Smooth muscle cell (in vitro differentiated cells): ENCODE data around the gene KRT34. TPM values are rescaled to one million over a fixed set of nuclear protein-coding genes. Genes with fewer than 3 reads are reported as not detected.
"Not testable (repeated sequence)": the region's sequence is repeated elsewhere in the genome, so short reads cannot be mapped to it uniquely, and the experiment has no call there.

Experiments used
- DNase-seq: peaks from one replicate; lab custom pipeline; 2025; ENCODE audit not compliant: unreplicated experiment; lab: John Stamatoyannopoulos, UW
- H2AFZ ChIP-seq: fragments of 200-600 bp; sonication (generic); 2 replicates; pipeline ENCODE4 v1.6.0; 2016; ENCODE audit warnings: antibody characterized with exemption, low read depth, mild to moderate bottlenecking
- H3F3A ChIP-seq: fragments of 200-600 bp; sonication (generic); 2 replicates; pipeline ENCODE4 v1.6.0; 2017; ENCODE audit warnings: antibody characterized with exemption, low read depth
- H3K27ac ChIP-seq: fragments of 200-600 bp; sonication (generic); 2 replicates; pipeline ENCODE4 v1.5.1; 2016; ENCODE audit warnings: low read depth, mild to moderate bottlenecking
- H3K27me3 ChIP-seq: fragments of 200-600 bp; sonication (generic); 2 replicates; pipeline ENCODE4 v1.6.1; 2016; ENCODE audit warnings: low read depth, mild to moderate bottlenecking
- H3K36me3 ChIP-seq: fragments of 200-600 bp; sonication (generic); 2 replicates; pipeline ENCODE4 v1.5.1; 2016; ENCODE audit warnings: low read depth
- H3K4me1 ChIP-seq: fragments of 200-600 bp; sonication (generic); 2 replicates; pipeline ENCODE4 v1.5.1; 2016; ENCODE audit warnings: low read depth
- H3K4me2 ChIP-seq: fragments of 200-600 bp; sonication (generic); 2 replicates; pipeline ENCODE4 v1.6.0; 2016; ENCODE audit warnings: mild to moderate bottlenecking
- H3K4me3 ChIP-seq: fragments of 200-600 bp; sonication (generic); 2 replicates; pipeline ENCODE4 v1.5.1; 2016; ENCODE audit warnings: mild to moderate bottlenecking
- H3K79me2 ChIP-seq: fragments of 200-600 bp; sonication (generic); 2 replicates; pipeline ENCODE4 v1.6.0; 2016; ENCODE audit warnings: low read depth, mild to moderate bottlenecking
- H3K9ac ChIP-seq: fragments of 200-600 bp; sonication (generic); 2 replicates; pipeline ENCODE4 v1.6.0; 2016; ENCODE audit warnings: low read depth
- H3K9me3 ChIP-seq: fragments of 200-600 bp; sonication (generic); replicated peaks from 2 replicates; pipeline ENCODE4 v1.5.1; 2016; ENCODE audit warnings: low read depth
- H4K20me1 ChIP-seq: fragments of 200-600 bp; sonication (generic); 2 replicates; pipeline ENCODE4 v1.6.0; 2016; ENCODE audit warnings: low read depth
- CTCF ChIP-seq: fragments of 200-600 bp; sonication (generic); IDR thresholded peaks from 2 replicates; pipeline ENCODE4 v1.5.1; 2017; ENCODE audit warnings: borderline replicate concordance, mild to moderate bottlenecking, antibody characterized with exemption; ENCODE audit not compliant: insufficient read depth, poor library complexity, severe bottlenecking
- WGBS: methylation state at CpG from one replicate; pipeline ENCODE4 v1.1.7; 2016; ENCODE audit warnings: low lambda C conversion rate; 5-methylcytosine and 5-hydroxymethylcytosine counted together
- polyA plus RNA-seq: library from polyadenylated mRNA; unstranded; fragments of >200 nt; fragmentation: Nextera tagmentation; extraction: Ambion mirVana; gene quantifications from 2 replicates; pipeline ENCODE4 v1.2.1, GENCODE V29; 2016
- total RNA-seq: library from RNA; depleted of rRNA; stranded (reverse); fragments of >200 nt; gene quantifications from 2 replicates; pipeline ENCODE4 v1.2.3, GENCODE V29; 2014

The KRT34 gene
- total and polyA plus RNA-seq, 2 experiments from 2014 or later: 5.3 to 23.1 TPM

- no peak overlapping the region for H3K4me3 ChIP-seq
- no peak overlapping the region for H3K4me2 ChIP-seq
- no peaks in the 10 kb centered on the region for H3K79me2 ChIP-seq
- H3K9me3 ChIP-seq: no peaks in the 10 kb centered on the region
- no peaks in the 10 kb centered on the region for H3K36me3 ChIP-seq
- H3K9ac ChIP-seq: no peak overlapping the region
- no peak overlapping the region for H2AFZ ChIP-seq
- no peak overlapping the region for H3K27ac ChIP-seq
- H3F3A ChIP-seq: no peaks in the 10 kb centered on the region
- TF ChIP-seq CTCF: no peak
- DNase-seq: no peak
- no peaks in the 10 kb centered on the region for H3K4me1 ChIP-seq
- no peaks in the 10 kb centered on the region for H4K20me1 ChIP-seq
- 93% methylated on average over 1 of the region's 1 CpG for WGBS
- H3K27me3 ChIP-seq: no peaks in the 10 kb centered on the region
These were observed 1.6 kb upstream of the KRT34 start for GRCh38 chr17:41383690-41384089.

DNA sequence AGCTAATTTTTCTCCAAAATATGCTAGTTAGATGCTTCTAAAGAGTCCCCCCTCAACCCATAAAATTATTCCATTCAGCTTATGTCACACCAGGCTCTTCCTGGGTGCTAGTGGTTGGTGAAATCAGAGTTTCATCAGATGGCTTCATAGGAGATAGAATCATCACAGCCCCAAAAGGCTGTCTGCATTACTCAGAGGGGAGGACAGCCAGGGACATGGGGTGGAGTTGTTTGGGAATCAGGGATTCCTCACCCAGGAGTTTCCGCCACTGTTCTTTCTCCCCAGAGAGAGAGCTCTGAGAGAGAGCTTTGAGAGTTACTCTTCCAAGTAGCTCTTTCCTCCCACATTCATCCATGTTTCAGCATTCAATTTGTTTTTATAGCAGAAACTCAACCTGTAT is 288 bp upstream of the KRT34 start:
- DNase-seq: no peak
- no peaks in the 10 kb centered on the region for H3K36me3 ChIP-seq
- no peaks in the 10 kb centered on the region for H3F3A ChIP-seq
- TF ChIP-seq CTCF: no peak
- no peaks in the 10 kb centered on the region for H3K9me3 ChIP-seq
- H3K9ac ChIP-seq: no peak overlapping the region
- no peaks in the 10 kb centered on the region for H3K4me1 ChIP-seq
- no peak overlapping the region for H3K27ac ChIP-seq
- H4K20me1 ChIP-seq: no peaks in the 10 kb centered on the region
- WGBS: 82% methylated on average over 1 of the region's 1 CpG
- no peaks in the 10 kb centered on the region for H3K27me3 ChIP-seq
- H3K4me2 ChIP-seq: no peak overlapping the region
- H2AFZ ChIP-seq: no peak overlapping the region
- no peak overlapping the region for H3K4me3 ChIP-seq
- H3K79me2 ChIP-seq: no peaks in the 10 kb centered on the region

- not testable (repeated sequence) for H4K20me1 ChIP-seq, DNase-seq, H3K36me3 ChIP-seq, H3K9me3 ChIP-seq, H3K4me2 ChIP-seq, H3K4me3 ChIP-seq, H3K4me1 ChIP-seq, H3F3A ChIP-seq, H3K79me2 ChIP-seq, H3K27me3 ChIP-seq, H2AFZ ChIP-seq
- H3K9ac ChIP-seq: peak overlapping the region; percentile 44
- H3K27ac ChIP-seq: peak overlapping the region; percentile 78
- 42% methylated on average over 7 of the region's 7 CpGs for WGBS
These were observed 2.0 kb downstream of the KRT34 start for GRCh38 chr17:41380091-41380490.

DNA sequence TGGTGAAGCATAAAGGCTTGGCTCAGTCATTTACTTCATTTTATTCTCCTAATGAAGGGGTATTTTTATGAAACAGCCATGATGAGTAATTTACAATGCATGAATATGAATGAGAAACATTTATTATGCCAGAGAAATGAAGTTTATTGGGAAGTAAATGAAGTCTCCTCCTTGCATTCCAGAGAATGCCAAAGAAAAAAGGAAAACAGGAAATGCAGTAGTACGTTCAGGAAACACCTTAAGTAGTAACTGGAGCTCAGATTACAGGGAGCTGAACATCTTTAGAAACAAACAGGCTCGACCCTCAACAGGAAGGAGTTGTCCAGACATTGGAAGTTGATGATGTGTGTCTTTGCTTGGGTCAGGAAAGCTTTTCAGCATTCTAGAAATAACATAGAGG is 4.6 kb downstream of the KRT34 start:
- no peak overlapping the region for H3K9ac ChIP-seq
- no peaks in the 10 kb centered on the region for H3K79me2 ChIP-seq
- no peak for DNase-seq
- H3K4me2 ChIP-seq: no peak overlapping the region
- no peaks in the 10 kb centered on the region for H3K4me1 ChIP-seq
- H3K4me3 ChIP-seq: no peak overlapping the region
- no peak overlapping the region for H3K27ac ChIP-seq
- H4K20me1 ChIP-seq: no peaks in the 10 kb centered on the region
- no peaks in the 10 kb centered on the region for H3K9me3 ChIP-seq
- H2AFZ ChIP-seq: peak overlapping the region; percentile 8
- no peaks in the 10 kb centered on the region for H3K27me3 ChIP-seq
- 43% methylated on average over 2 of the region's 2 CpGs for WGBS
- H3F3A ChIP-seq: no peaks in the 10 kb centered on the region
- no peaks in the 10 kb centered on the region for H3K36me3 ChIP-seq
- TF ChIP-seq CTCF: no peak
